Mesenchymal stem cell (in vitro differentiated cells and primary cell): ENCODE results near the gene GAPT.

ENCODE experiments used
- DNase-seq: peaks from one replicate; pipeline ENCODE4 v3.0.0-alpha.2; 2013
- H2AFZ ChIP-seq: one replicate; pipeline ENCODE4 v1.6.1; 2013; ENCODE audit warnings: low read depth, mild to moderate bottlenecking, control low read depth, inconsistent platforms, low read length, moderate library complexity
- H2AK5ac ChIP-seq: 2 replicates; pipeline ENCODE4 v1.6.1; 2013; ENCODE audit warnings: low read length, moderate library complexity, mild to moderate bottlenecking, inconsistent platforms; ENCODE audit not compliant: severe bottlenecking
- H2BK120ac ChIP-seq: one replicate; pipeline ENCODE4 v1.6.1; 2013; ENCODE audit warnings: low read depth, mild to moderate bottlenecking, inconsistent platforms, low read length, moderate library complexity
- H2BK12ac ChIP-seq, 2 experiments: one replicate each; pipeline ENCODE4 v1.6.1; 2013; ENCODE audit warnings: inconsistent platforms in 2 of 2, low read length in 2 of 2, mild to moderate bottlenecking in 2 of 2, moderate library complexity in 2 of 2, control low read depth in 1 of 2
- H2BK15ac ChIP-seq: one replicate; pipeline ENCODE4 v1.6.1; 2013; ENCODE audit warnings: mild to moderate bottlenecking, low read depth, inconsistent platforms; ENCODE audit not compliant: poor library complexity, severe bottlenecking
- H2BK5ac ChIP-seq: 2 replicates; pipeline ENCODE4 v1.6.1; 2013; ENCODE audit warnings: low read depth, mild to moderate bottlenecking, low read length, control low read depth, inconsistent platforms; ENCODE audit not compliant: poor library complexity, severe bottlenecking
- H3K14ac ChIP-seq, 2 experiments: one replicate each; pipeline ENCODE4 v1.6.1; 2013; ENCODE audit warnings: inconsistent platforms in 2 of 2, low read length in 2 of 2, control low read depth in 1 of 2, mild to moderate bottlenecking in 1 of 2, moderate library complexity in 1 of 2
- H3K18ac ChIP-seq, 2 experiments: one replicate each; pipeline ENCODE4 v1.6.1; 2013; ENCODE audit warnings: inconsistent platforms in 2 of 2, low read length in 2 of 2, control low read depth in 1 of 2, low read depth in 1 of 2, mild to moderate bottlenecking in 1 of 2
- H3K23ac ChIP-seq, 2 experiments: one replicate each; pipeline ENCODE4 v1.6.1; 2013; ENCODE audit warnings: inconsistent platforms in 2 of 2, low read length in 2 of 2, mild to moderate bottlenecking in 2 of 2, moderate library complexity in 2 of 2, control low read depth in 1 of 2
- H3K27ac ChIP-seq: 2 replicates; pipeline ENCODE4 v1.5.1; 2013; ENCODE audit warnings: mild to moderate bottlenecking, moderate library complexity, low read length, control low read depth, inconsistent platforms; ENCODE audit not compliant: poor library complexity, severe bottlenecking
- H3K27me3 ChIP-seq, 2 experiments: 2 replicates each; pipeline versions ENCODE4 v1.6.1 to v1.7.0; 2013; ENCODE audit warnings: low read length in 2 of 2, mild to moderate bottlenecking in 2 of 2, moderate library complexity in 2 of 2, control low read depth in 1 of 2, inconsistent platforms in 1 of 2; ENCODE audit not compliant: control insufficient read depth in 1 of 2, insufficient read depth in 1 of 2
- H3K36me3 ChIP-seq, 2 experiments: 2 replicates each; pipeline versions ENCODE4 v1.6.1 to v1.7.0; 2013; ENCODE audit warnings: low read length in 2 of 2, control low read depth in 1 of 2, inconsistent platforms in 1 of 2, low read depth in 1 of 2, mild to moderate bottlenecking in 1 of 2; ENCODE audit not compliant: insufficient read depth in 2 of 2, control insufficient read depth in 1 of 2
- H3K4ac ChIP-seq, 2 experiments: one replicate each; pipeline ENCODE4 v1.6.1; 2013; ENCODE audit warnings: inconsistent platforms in 2 of 2, low read length in 2 of 2, mild to moderate bottlenecking in 2 of 2, moderate library complexity in 2 of 2, control low read depth in 1 of 2, low read depth in 1 of 2
- H3K4me1 ChIP-seq: 2 replicates; pipeline ENCODE4 v1.6.1; 2013; ENCODE audit warnings: low read depth, low read length, control low read depth; ENCODE audit not compliant: control insufficient read depth, insufficient read depth
- H3K4me2 ChIP-seq: 2 replicates; pipeline ENCODE4 v1.6.1; 2013; ENCODE audit warnings: low read length, mild to moderate bottlenecking, inconsistent platforms; ENCODE audit not compliant: poor library complexity, severe bottlenecking
- H3K4me3 ChIP-seq, 2 experiments: 2 replicates each; pipeline versions ENCODE4 v1.5.1 to v1.7.0; 2013; ENCODE audit warnings: low read length in 2 of 2, mild to moderate bottlenecking in 2 of 2, control low read depth in 1 of 2, low read depth in 1 of 2; ENCODE audit not compliant: insufficient read depth in 1 of 2
- H3K79me1 ChIP-seq: replicated peaks from 2 replicates; pipeline ENCODE4 v1.6.1; 2013; ENCODE audit warnings: mild to moderate bottlenecking, control low read depth, low read length, inconsistent platforms; ENCODE audit not compliant: poor library complexity, severe bottlenecking
- H3K9ac ChIP-seq: 2 replicates; pipeline ENCODE4 v1.7.0; 2013; ENCODE audit warnings: mild to moderate bottlenecking, low read length, moderate library complexity
- H3K9me3 ChIP-seq: 2 replicates; pipeline ENCODE4 v1.7.0; 2013; ENCODE audit warnings: mild to moderate bottlenecking, low read length; ENCODE audit not compliant: control insufficient read depth
- H4K8ac ChIP-seq: one replicate; pipeline ENCODE4 v1.6.1; 2013; ENCODE audit warnings: inconsistent platforms, mild to moderate bottlenecking, low read length, moderate library complexity
- H4K91ac ChIP-seq: one replicate; pipeline ENCODE4 v1.6.1; 2013; ENCODE audit warnings: mild to moderate bottlenecking, low read length, inconsistent platforms
- WGBS: methylation state at CpG from one replicate; pipeline ENCODE4 v1.1.7; 2013; ENCODE audit warnings: mixed read lengths; 5-methylcytosine and 5-hydroxymethylcytosine counted together

GAPT gene

DNA sequence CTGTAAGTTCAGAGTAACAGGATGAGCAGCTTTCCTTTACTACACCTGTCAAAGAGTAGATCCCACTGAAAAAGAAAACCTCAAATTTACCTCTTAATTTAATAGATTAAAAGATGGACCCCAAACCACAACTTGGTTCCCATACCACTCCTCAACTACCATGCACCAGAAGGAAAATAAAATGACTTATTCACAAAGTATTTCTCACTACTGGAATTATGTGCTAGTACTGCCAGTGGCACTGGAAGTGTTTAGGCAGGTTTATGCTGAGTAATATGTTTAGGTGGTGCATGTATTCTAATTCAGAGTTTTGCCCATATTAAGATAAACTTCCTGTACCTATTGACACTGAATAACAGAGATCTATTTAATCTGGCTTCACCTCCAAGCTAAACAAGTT, 37.9 kb upstream of the GAPT start:
- Histone ChIP-seq H4K8ac (no peak overlapping the region), H3K18ac (no peak overlapping the region), H3K4me3 (no peak overlapping the region), H2BK12ac (no peak overlapping the region), H2BK120ac (no peak overlapping the region), H3K4me1 (peaks cover 3% of the 10 kb centered on the region), H3K9ac (no peak overlapping the region), H3K14ac (no peak overlapping the region), H2BK5ac (no peak overlapping the region), H3K36me3 (peaks cover 9 to 57% of the 10 kb centered on the region in 2 experiments), H3K27me3 (no peaks in the 10 kb centered on the region), H3K79me1 (no peaks in the 10 kb centered on the region), H3K4ac (no peak overlapping the region), H3K27ac (peak overlapping the region; percentile 49), H3K23ac (no peak overlapping the region), H2AK5ac (no peak overlapping the region), H2AFZ (no peak overlapping the region), H2BK15ac (no peak overlapping the region), H3K9me3 (no peaks in the 10 kb centered on the region), H4K91ac (no peak overlapping the region), H3K4me2 (no peak overlapping the region)
- no peak for DNase-seq

DNA sequence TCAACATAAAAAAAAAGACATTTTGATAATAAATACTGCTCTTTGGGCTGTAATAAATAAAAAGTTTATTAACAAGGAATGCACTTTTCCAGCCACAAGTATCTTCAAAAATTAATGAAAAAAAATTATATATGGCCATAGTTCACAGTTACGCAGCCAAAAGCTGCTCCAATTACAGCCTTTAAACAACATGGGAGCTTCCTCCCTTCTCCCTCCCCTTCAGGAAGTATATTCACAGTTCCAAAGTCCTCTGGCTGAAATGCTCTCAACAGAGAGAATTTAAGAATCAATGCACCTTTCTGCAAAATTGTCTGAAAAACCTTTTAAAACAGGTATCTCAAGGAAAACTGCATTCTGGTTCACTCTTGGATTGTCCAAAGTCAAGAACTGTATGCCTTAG, 37.2 kb upstream of the GAPT start:
- Histone ChIP-seq H2BK120ac (no peak overlapping the region), H2BK12ac (no peak overlapping the region), H4K91ac (no peak overlapping the region), H3K27me3 (no peaks in the 10 kb centered on the region), H3K36me3 (peaks cover 9 to 57% of the 10 kb centered on the region in 2 experiments), H3K27ac (peak overlapping the region; percentile 73), H2AFZ (no peak overlapping the region), H3K4ac (no peak overlapping the region), H2BK15ac (no peak overlapping the region), H3K18ac (no peak overlapping the region), H3K4me2 (peak overlapping the region; percentile 78), H3K9ac (no peak overlapping the region), H4K8ac (no peak overlapping the region), H3K9me3 (no peaks in the 10 kb centered on the region), H2AK5ac (no peak overlapping the region), H3K79me1 (no peaks in the 10 kb centered on the region), H3K14ac (no peak overlapping the region), H3K4me1 (peaks cover 3% of the 10 kb centered on the region), H3K23ac (no peak overlapping the region), H2BK5ac (no peak overlapping the region), H3K4me3 (no peak overlapping the region)
- WGBS, result 98% methylated on average over 1 of the region's 1 CpG
- no peak for DNase-seq

DNA sequence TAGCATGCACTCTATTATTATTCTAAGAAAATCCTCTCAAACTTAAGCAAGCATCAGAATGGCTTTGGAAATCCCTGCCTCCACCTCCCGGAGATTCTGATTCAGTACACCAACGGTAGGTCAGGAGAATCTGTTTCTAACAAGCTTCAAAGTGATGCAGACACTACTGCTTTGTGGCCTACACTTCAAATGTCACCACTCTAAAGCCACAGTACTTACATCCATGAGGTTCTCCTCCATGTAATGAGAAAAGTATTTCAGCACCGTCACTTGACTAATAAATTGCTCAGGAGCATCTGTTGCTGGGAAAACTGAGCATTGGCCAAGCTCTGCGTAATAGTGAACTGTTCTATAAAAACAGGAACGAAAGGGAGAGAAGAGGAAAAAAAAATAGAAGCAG, 36.2 kb upstream of the GAPT start:
- 74% methylated on average over 5 of the region's 5 CpGs for WGBS
- Histone ChIP-seq H3K27ac (peak overlapping the region; percentile 56), H2AFZ (no peak overlapping the region), H3K14ac (no peak overlapping the region), H3K4me3 (peak overlapping the region in 1 of 2 experiments; percentile 82), H4K91ac (no peak overlapping the region), H4K8ac (no peak overlapping the region), H3K9me3 (no peaks in the 10 kb centered on the region), H2BK15ac (no peak overlapping the region), H3K4me2 (peak overlapping the region; percentile 26), H3K27me3 (no peaks in the 10 kb centered on the region), H2BK120ac (no peak overlapping the region), H3K9ac (no peak overlapping the region), H3K79me1 (no peaks in the 10 kb centered on the region), H2BK5ac (no peak overlapping the region), H3K4ac (no peak overlapping the region), H3K18ac (no peak overlapping the region), H2BK12ac (no peak overlapping the region), H2AK5ac (no peak overlapping the region), H3K23ac (no peak overlapping the region), H3K36me3 (peaks cover 9 to 57% of the 10 kb centered on the region in 2 experiments), H3K4me1 (peaks cover 3% of the 10 kb centered on the region)
- DNase-seq, result peak; percentile 28

DNA sequence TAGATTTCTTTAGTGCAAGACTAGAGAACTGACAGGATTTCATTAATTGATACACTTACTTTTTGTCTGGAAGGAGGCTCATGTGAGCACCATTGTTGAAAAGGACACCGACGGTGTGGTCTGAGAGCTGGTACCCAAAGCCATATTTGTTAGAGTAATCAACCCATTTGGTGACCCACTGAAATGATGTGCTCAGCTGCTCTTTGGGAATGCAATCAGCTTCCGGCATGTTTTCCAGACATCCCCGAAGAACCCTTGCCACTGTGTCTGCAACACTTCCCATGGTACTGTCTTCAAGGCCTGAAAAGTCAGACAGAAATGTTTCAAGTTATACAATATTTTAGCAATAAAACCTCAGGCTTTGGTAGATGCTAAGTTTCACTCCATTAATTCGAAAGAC, 35.8 kb upstream of the GAPT start:
- Histone ChIP-seq H2BK15ac (no peak overlapping the region), H3K4ac (no peak overlapping the region), H3K79me1 (no peaks in the 10 kb centered on the region), H4K8ac (no peak overlapping the region), H3K14ac (no peak overlapping the region), H2BK12ac (no peak overlapping the region), H3K9ac (peak overlapping the region; percentile 40), H3K23ac (no peak overlapping the region), H3K36me3 (peaks cover 9 to 57% of the 10 kb centered on the region in 2 experiments), H2AK5ac (no peak overlapping the region), H3K27me3 (no peaks in the 10 kb centered on the region), H2BK5ac (no peak overlapping the region), H3K9me3 (no peaks in the 10 kb centered on the region), H3K27ac (peak overlapping the region; percentile 56), H4K91ac (no peak overlapping the region), H3K18ac (no peak overlapping the region), H3K4me3 (peak overlapping the region in 1 of 2 experiments; percentile 82), H2AFZ (no peak overlapping the region), H2BK120ac (no peak overlapping the region), H3K4me1 (peaks cover 3% of the 10 kb centered on the region), H3K4me2 (peak overlapping the region; percentile 26)
- 96% methylated on average over 4 of the region's 5 CpGs for WGBS
- no peak for DNase-seq
